NCI-H1417 treated with DMSO at 0.1 percent for 48 hours (cell line): ENCODE measurements around the gene KCNAB1.

Source experiments
- DNase-seq: peaks from one replicate; lab custom pipeline; 2025; lab: John Stamatoyannopoulos, UW

Gene KCNAB1

DNA sequence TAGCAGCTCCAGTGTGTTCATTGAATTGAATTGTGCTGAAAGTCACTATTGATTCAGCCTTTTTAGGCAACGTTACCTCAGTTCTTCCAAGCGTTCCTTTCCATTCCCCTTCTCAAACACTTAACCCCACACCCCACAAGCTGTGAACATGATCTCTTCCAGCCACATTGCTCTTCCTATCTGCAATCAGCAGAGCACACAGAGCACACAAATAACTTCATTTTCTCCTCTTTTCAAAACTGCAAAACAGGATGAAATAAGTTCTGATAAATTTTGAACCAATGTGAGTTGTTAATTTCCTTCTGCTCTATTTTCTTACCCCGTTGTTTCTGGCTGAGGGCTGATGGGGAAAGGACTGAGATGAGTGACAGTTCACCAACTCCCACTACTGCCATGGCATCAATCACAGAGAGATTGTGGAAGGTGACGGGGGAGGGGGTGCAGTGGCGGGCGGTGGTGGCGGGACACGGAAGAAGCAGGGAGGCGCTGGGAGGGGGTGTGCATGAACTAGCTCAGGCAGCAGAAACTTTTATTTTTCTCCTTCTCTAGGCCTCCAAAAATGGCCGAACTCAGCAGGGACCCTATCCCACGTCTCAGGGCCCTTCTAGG lies 287.3 kb downstream of the KCNAB1 start:
- no peak for DNase-seq

DNA sequence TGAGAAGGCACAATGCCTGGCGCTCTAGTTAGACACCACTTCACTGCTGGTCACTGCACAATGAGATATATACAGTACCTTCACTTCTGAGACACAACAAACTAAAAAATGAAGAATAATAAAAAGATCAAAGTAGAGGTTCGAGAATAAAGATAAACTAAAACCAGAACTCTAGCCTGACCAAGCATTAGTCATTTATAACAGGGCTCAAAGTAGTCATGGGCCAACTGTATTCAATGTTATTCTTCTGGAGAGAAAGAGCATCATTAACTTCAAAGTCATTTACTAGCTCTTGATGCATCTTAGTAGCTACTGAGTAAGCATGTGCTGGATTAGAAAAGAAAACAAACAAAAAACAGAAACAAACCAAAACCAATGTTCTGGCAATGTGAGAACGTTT lies 289.3 kb downstream of the KCNAB1 start:
- no peak for DNase-seq

DNA sequence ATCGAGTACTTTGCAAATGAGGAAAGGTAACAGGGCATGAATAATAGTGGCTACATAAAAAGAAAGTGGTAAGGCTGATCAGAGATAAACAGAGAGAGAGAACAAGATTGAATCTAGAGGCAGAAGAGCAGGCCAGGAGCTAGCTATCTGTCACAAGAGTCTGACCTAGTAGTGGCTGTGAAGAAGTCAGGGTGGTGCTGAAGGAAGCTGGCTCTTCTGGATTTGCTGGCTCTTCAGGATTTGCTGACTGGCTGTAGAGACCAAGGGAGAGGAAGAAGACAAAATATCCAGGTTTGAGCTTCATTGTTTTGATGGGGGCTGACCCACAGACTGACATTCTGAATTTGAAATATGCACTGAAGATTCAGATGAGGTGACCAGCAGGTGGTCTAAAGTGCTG lies 292.2 kb downstream of the KCNAB1 start:
- no peak for DNase-seq

DNA sequence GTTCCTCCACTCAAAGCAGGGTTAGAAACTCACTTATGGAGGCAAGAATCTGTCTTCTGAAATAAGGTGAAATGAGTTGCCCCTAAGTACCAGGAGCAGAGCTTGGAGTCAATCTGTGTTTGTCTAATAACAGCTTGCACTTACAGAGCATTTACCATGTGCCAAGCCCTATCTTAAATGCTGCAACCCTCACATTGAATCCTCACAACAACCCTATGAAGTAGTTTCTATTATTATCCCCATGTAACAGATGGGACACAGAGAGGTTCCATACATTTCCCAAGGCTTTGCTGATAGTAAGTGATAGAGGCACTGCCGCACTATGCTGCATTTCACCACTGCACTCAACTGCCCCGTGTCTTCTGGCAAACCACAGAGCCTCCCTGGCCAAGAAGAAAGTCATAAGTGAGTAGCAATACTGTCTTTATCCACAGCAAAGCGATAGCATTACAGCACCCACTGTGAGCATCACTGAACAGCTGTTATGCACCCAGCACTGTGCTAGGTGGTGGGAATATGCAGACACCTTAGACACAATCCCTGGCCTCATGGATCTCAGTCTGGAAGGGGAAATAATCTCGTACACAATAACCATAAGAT lies 293.0 kb downstream of the KCNAB1 start:
- no peak for DNase-seq

DNA sequence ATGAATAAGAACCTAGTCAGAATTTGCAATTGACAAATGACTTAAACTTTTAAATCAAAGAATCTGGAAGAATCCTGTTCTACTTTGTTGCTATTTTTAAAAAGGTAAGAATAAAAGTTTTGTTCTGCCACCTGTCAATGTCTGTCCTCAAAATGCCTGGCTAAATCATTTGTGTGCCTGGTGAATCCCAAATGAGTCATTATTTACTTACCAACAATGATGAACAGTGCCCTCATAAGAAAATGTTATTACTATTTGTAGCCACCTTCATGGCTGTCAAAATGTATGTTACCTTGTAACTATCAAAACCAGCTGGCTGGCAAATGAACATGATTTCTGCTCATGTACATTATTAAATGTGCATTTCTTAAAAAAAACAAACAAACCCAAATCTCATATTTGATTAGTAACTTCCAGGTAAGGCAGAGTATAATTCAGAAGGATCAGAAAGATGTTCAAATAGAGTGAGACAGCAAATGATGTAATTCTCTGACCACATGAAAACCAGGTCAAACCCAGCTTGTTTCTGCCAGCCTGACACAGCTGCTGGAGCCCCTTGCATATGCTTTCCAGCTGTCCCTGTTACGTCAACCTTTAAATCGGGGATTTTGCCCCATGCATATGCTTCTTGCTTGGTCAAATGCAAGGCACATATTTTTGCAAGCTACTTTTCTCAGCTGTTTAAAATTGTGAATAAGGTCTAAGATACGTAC lies 296.6 kb downstream of the KCNAB1 start:
- no peak for DNase-seq

DNA sequence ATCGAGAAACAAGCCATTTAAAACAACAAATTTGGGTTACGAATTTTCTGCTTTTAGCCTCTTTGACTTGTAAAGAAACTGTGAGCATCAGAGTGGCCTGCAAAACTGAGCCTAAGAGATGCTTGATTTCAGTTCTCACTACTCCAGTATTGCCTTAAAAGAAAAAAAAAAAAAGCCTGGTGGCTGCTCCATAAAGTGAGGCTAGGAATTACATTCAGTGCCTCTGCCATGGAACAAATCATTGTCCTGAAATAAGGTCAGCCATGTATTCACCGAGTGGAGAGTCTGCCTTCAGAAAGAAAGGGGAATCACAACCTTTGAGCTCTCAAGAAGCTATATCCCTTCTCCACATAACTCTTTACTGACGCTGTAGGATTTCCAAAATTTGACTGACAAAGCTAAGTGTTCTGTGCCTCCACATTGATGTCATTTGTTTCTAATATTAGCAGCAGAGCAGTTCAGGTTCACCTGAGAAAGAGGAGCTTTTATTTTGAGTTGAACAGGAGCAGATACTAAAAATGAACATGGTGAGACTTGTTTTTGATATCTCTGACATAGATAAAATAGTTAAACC lies 297.3 kb downstream of the KCNAB1 start:
- DNase-seq, result no peak

DNA sequence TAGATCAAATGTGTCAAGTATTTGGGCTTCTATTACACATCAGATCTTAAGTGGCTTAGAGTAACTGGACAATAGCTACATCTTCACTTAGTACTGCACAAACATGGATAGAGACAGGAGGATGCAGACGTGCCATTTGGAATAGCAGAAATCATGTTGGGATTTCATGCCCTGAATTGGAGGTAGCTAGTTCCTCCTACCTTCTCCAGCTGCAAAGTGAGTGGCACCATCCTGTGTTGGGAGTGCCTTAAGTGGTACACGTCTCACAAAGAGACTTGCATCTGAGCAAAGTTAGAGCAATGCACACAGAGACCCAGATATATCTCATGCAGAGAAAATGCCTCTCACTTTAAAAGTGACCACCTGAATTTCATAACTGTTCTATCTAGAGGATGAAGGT lies 298.1 kb downstream of the KCNAB1 start:
- DNase-seq, result no peak

DNA sequence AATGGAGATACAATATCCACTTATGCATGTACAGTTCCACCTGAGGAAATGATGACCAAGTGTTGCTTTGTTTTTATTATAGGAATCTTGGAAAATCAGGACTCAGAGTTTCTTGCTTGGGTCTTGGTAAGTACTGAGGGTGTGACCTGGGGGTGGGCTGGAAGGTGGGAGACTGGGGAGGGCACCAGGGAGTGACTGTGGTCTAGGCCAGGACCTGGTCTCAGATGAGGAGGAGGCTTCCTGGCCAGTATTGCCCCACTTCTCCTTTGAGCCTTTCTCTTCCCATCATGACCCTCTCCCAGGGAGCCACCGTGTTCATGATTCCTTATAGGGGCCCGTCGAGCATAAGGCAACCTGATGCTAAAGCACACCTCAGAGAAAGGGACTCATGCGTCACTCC lies 301.2 kb downstream of the KCNAB1 start:
- no peak for DNase-seq

DNA sequence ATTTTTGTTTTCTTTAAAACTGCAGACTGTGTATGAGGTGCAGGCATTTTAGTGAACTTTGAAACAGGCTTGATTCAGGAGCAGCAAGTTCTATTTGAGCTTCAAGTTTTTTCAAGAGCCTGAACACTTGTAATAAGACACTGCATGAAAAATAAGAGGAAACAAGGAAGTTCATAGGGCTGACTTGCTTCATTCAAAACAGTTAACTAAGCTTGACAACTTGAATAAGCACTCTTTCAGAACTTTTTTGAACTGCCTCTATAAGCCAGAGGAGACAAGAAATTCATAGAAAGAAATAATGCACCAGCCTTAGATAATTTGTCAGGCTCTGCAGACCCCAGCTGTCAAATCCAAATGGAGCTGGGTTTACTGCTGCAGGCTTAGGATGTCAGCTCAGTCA lies 304.4 kb downstream of the KCNAB1 start:
- no peak for DNase-seq

DNA sequence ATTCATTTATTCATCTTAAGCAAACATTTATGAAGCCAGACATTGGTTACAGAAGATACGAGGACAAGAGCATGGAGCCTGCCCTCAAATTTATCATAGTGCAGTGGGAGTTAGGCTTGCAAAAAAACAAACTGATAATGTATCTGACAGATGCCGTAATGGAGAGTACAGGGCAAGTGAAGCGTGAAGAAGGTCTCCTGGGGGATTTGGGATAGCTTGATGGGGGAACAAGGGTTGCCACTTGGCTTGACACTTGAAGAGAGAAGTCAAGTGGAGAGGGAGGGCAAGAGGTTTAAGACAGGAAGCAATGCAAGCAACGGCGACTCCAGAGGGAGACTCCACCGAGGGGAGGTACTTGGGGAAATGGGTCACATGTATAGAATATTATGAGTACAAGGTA lies 305.3 kb downstream of the KCNAB1 start:
- no peak for DNase-seq

DNA sequence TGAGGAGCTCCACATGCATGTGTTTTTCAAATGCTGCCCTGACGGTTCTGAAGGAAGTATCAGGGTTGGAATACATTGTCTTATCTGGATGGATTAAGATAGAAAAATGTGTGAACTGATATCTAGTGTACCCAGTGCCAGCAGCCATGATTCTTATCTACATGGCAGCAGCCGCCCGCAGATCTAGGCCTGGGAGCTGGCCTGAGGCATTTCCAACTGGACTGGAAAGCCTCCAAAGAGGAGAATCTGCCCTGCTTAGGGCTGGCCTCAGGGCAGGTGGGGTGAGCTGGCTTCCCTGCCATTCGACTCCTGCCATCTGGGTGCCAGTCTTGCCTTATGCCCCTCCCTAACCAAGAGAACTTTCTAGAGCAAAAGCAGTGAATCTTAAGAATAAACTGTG lies 308.7 kb downstream of the KCNAB1 start:
- no peak for DNase-seq

DNA sequence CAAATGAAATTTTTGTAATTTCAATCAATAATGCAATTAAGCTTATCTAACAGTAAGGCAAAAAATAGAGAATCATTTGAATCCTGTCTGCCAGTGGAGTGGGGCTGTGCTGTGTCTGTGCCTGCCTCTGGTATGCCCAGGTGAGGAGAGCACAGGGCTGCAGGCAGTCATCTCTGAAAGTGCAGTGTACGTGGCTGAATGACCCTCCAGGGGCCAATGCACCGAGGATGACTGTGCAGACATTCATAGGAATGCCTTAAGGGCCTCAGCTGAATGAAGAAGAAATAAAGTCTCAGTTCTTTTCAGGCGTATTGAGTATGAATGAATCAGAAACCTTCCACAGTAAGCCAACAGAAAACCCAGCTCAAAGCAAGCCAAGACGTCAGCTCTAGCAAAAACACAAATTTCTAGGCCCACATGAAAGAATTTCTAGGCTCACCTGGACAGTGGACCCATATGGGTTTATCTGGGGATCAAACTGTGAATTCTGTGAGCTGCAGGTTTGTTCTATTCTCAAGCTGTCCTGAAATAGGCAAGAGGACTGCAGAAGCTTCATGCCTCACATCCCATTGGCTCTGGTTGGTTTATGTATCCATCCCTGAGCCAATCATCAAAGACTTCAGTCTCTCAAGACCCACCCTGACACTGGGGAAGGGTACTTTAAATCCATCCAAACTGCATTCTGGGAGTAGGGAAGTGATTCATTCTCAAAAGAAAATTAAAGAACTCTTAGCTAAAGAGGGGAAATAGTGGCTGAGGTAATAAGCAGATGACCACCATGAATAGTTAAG lies 311.2 kb downstream of the KCNAB1 start:
- no peak for DNase-seq

DNA sequence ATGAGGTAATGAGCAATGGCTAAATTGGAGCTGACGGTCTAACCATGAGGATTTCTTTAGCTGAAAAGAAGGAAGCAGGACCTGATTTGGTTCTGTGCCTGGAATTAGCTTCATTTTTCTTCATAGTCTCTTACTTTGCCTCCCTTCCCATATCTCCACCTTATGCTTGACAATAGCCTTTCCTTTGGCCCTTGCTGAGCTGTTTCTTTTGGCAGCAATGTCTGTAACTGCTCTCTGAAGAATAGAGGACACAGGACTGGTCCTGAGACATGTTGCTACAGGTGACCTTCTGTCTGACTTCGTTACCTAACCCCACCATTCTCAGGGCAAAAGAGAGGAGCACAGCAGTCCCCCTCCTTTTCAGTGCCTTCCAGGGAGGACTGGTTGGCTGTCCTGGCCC lies 312.2 kb downstream of the KCNAB1 start:
- no peak for DNase-seq

DNA sequence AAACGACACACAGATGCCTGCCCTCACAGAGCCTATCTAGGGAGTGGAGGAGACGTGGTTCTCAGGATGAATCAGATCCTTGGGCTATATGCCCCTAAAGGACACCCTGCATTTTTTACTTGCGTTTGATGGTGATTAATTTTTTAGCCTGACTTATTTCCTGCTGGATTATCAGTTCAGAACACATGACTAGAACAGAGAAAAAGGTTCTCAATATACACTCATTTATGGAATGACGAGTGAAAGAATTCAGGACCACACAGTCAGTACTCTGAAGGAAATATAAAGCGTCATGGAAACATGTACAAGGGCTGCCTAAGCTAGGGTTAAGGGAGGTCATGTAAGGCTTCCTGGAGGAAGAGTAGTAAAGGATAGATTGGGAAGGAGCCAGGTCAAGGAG lies 312.8 kb downstream of the KCNAB1 start:
- DNase-seq, result no peak

DNA sequence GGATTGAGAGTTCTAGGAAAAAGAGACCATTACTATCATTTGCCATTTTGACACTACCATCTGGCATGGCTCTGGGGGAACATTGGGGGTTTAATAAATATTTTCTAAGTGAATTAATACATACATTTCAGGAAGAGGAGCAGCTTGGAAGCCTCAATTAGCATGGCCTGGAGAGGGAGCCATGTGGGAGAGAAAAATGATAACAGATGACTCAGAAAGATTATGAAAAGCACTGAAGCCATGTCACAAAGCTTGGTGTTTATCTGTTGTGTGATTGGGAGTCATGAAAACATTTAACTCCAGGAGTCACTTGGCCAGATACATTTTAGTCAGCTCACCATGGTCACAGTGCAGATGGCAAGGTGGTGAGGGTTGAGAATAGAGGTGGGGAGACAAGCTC lies 313.5 kb downstream of the KCNAB1 start:
- no peak for DNase-seq

DNA sequence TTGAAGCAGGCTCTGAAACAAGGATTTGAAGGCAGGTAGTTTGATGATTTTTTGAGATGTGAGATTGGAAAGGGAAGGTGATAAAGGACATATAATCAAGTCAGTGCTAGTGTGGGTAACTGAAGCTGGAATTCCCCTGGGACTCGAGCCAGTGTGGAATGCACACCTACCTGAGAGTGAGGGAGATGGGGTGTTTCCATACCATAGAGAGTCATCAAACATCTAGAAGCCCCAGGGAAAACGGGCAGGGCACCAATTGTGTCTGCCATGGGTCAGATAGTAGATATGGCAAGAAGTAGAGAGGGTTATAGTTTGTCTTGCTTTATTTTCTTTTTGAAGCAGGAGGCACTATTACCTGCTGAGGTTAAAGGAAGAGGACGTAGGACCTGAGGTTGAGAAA lies 314.5 kb downstream of the KCNAB1 start:
- DNase-seq, result no peak

DNA sequence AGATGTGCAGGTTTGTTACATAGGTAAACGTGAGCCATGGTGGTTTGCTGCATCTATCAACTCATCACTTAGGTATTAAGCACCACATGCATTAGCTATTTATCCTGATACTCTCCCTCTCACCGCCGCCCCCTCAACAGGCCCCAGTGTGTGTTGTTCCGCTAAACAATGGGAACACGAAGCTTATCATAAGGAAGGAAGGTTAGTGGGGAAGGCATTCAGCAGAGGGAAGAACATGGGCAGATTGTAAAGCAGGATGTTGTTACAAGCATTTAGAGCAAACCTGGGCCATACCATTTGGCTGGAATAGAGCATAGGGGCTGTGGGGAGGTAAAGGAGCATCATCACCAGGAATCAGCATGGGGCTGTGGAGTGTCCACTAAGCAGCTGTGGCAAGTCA lies 322.7 kb downstream of the KCNAB1 start:
- no peak for DNase-seq

DNA sequence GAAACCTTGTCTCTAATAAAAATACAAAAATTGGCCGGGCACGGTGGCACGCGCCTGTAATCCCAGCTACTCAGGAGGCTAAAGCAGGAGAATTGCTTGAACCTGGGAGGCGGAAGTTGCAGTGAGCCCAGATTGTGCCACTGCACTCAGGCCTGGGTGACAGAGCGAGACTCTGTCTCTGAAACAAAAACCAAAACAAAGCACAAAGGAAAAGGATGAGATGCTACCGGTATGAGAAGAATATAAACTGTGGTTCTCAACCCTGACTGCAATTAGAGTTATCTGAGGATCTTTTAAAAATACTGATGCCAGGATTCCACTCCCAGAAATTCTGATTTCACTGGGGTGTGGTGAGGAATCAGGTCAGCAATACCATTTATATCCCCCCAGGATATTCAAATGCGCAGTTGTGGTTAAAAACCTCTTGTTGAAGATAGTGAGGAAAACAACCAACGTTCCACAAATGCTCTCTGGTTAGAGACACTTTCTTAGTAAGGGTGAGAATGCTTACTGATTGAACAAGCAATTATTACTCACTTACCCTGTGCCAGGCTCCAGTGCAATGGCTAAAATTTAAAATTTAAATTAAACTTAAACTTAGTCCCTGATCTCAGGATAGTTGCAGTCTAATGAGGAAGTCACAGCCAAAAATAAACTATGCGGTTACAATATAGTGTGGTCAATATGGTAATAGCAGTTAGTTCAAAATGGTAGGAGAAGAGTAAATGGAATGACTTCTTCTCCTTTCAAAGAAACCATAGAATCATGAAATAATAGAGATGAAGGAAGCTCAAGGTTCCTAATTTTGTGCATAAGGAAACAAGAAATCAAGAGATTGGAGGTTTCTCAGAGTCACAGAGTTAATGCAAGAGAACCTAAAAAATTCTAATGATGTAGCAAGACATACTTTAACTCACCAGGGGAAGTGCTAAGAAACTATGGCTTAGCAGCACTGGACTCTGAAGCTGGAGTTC lies 325.0 kb downstream of the KCNAB1 start:
- DNase-seq, result no peak

DNA sequence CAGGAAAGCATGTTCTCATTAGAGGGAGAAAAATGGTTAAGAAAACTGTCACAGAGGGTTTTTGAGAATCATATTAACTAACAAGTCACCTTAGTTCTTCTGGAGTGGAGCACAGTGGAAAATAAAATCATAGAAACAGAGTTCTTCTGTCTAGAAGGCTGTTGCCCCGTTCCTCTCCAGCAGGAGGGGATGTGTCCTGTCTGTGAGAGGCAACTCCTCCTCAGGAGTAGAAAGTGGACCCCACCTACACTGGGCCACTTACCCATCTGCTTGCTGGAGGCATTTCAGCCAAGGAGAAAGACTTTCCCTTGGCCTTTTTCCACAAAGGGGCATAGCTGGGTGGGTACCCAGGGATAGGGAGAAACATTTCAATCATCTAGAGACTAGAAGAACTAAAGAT lies 327.9 kb downstream of the KCNAB1 start:
- DNase-seq, result no peak

DNA sequence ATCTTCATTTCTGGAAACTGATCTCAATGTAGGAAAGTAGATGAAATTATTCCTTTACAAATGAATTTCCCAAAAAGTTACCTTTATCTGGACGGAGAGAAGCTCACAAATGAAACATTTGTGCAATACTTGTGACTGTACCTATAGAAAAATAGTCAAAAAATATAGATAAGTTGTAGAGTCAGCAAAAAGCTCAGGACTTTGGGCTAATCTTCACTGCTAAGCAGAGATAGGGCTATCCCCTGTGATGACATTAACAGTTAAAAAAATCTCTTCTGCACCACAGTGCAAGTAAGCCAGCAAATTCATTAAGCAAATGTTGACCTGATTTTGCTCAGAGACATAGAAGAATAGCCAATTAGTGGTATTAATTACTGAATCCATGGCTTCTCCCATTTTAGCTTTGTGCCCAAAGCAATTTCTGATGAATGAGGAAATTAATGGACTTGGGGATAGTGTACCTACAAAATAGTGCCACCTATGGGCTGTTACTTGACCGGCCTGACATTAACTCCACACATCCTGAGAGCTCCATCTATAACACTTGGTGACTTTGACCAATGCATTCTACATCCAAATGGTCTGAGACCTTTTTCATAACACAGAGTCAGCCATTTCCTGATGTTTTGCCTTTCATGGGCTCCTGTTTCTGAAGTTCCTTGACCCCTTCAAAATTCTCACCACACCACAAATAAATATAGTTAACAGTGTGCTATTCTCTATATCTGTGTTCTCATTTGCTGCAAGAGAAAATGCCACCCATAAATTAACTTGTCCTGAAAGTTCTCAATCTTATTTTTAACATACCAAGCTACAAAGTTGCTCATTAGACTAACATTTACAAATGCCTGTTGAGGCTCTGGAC lies 329.6 kb downstream of the KCNAB1 start:
- no peak for DNase-seq
